ENCODE results near the gene TRIM17. TPM values are rescaled to one million over a fixed set of nuclear protein-coding genes. Genes with fewer than 3 reads are reported as not detected.

The TRIM17 gene
- total and polyA plus RNA-seq, 2 of the 8 experiments (the other 6 are each of a cell fraction or from before 2014, with no cell fraction given): 1.1 to 2.2 TPM

DNA sequence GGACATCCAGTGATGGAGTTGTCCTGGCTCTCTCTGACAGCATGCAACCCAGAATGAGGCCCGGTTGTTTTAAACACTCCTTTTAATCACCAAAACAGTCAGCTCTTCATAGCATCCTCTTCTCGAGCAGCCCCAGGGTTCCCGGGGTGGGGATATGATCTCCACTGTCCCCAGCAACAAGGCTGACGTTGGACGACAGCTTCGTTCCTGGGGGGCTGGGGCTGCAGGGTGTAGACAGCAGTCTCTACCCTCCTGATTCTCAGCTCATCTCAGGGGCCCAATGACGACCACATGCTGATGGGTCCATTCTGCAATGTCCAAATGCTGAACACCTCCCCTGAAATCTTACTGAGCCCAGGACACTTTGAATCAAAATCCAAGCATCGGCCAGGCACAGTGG lies 37.0 kb downstream of the TRIM17 start (continued):
- TF ChIP-seq SUZ12 (IDR thresholded peaks at IDR 0.05; ENCODE audit: low read length) (no peak), PHF8 (conservative IDR thresholded peaks at IDR 0.05; ENCODE audit: low read depth, low read length) (no peak), TCF12 (IDR thresholded peaks at IDR 0.05; ENCODE audit: low read depth, low read length) (no peak), BRCA1 (IDR thresholded peaks at IDR 0.05; ENCODE audit: low read depth, low read length) (no peak), TAF1 (IDR thresholded peaks at IDR 0.05; ENCODE audit: low read depth, low read length) (no peak)
